Suppressor macrophage treated with lipopolysaccharide for 4 hours (primary cell): ENCODE data around the gene RMND5B.
"Not testable (repeated sequence)": the region's sequence is repeated elsewhere in the genome, so short reads cannot be mapped to it uniquely, and the experiment has no call there.

Experiments
- DNase-seq: peaks from one replicate; pipeline ENCODE4 v3.0.0-alpha.2; 2020

RMND5B gene

DNA sequence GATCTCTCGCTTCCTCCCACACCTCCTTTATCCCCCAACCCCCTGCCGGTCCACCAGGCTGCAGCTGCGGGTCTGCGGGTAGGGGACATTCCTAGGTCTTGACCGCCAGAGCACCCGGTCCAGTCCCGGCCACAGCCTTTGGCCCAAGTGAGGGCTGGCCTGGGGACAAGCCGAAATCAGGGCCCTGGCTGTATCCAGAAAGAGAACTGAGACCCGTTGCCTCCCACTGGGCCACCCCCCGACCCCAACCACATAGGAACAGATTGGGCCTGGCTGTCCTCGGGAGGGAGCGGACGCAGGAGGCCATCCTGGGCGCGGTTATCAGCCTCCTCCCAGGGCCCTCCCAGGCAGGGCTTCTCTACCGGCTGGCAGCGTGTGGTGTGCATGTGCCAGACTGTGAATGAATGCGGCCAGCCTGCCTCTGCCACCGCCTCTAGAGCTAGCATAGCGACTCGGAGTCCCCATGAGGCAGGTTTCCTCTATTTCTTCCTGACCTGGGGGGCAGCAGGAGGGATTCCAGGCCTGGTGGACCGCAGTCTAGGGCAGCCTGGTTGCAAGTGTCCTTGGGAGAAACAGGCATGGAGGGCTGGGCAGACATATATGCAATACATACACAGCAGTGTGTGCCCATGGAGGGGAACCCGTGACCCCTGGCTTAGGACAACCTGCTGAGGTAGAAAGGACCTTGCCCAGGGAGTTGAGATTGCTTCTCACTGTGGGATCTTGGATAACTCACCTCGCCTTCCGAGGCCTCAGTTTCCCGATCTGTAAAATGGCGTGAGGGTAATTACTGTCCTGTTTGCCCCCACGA lies 16.3 kb upstream of the RMND5B start:
- DNase-seq = no peak

DNA sequence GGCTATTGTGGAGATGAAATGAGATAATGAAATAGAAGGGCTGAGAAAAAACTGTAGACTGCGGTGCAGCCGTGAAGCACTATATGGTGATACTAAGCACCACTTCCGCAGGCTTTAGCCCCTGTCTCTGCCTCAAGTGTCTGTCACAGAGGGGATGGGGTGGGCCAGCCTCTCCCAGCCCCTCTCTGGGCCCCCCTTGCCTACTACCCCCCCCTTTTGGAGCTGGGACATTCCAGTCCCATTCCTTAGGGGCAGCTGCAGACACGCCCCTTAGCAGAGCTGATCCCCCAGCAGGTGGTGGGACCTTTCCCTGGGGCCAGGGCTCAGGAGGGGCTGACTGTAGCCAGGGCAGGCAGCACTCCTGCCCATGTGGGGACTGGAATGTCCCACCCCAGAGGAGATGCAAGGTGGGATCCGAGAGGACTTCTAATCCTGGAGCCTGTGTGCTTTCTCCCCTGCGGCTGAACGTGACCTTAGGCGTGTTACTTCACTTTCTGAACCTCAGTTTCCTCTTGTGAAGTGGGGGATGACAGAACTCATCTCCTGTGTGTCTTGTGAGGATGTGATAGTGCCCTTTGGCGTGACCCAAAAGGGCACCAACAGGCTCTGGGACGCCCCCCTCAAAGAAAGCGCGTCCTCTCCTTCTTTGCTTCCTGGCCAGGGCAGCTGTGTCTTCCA lies 15.5 kb upstream of the RMND5B start:
- DNase-seq = no peak

DNA sequence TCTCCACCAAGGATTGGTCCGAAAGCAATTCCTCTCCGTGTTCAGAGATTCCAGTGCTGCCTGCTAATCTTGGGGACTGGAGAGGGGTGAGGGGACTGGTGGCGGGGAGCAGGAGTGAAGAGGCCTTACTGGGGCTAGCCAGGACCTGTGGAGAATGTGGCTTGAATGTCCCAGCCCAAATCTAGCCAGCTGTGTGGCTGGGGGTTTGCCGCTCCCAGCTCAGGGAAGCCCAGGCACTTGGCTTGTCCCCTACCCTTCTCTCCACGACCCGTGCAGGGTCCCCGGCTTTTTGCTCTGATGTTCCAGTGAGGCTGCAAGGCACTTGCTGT lies 15.0 kb upstream of the RMND5B start:
- DNase-seq = no peak

DNA sequence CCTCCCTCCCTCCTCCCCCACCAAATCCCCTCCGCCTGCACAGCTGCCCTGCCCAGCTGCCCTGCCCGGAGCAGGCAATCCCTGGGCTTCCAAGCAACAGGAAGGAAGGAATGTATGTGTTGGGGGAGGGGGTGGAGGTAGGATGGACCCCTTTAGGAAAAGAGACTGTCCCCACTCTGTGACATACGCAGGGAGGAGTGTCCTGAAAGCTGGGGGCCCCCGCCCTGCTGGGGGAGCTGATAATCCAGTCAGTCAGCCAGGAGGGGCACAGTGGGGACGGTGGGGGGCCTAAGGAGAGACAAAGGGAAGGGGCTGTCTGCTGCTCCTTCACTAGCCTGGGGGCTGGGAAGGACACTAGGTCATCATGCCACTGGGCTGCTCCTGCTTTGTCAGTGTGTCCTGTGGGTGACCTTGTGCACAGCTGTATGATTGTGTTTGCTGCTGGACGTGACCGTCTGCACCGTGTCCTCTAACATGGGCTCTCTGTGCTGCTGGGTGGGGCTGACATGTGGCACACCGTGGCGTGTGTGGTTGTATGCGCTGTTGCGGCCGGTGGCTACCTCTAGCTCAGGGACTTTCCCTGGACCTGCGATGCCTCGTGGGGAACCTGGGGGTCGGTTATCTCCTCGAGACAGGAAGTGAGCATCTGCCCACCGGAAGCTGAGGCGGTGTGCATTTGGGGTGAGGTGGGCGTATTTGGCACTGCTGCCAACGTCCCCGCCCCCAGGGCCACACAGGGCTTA lies 14.5 kb upstream of the RMND5B start:
- no peak for DNase-seq

DNA sequence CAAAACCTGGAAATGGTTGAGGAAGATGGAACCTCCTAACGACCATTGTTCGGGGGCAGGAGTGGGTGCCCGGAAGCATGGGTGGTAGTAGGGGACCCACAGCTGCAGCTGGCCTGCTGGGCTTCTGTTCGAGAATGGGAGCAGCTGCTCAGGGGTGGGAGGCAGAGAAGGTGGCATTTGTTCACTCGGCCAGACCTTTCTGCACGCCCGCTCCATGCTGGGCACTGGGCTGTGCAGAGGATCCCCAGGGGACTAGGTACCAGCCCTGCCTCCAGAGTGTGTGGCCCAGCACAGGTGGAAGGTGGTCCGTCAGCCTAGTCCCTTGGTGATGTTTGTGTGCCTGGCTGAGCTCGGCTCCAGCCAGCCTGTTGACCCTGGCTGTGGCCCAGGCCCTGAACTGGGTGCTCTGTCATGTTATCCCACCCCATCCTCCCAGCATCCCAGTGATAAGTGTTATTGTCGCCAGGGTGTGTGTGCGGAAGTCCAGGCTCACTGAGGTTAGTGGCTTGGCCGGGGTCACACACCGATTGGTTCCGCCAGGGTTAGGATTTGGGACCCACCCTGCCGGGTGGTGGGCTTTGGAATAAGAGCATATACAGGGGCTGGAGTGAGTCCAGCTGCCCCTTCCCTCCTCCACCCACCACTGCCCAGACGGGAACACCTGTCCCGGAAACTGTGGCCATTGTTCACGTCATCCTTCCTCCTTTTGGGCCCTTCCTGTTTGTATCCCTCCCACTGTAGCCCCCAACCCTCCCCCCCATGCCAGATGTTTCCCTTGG lies 12.7 kb upstream of the RMND5B start:
- DNase-seq = no peak

DNA sequence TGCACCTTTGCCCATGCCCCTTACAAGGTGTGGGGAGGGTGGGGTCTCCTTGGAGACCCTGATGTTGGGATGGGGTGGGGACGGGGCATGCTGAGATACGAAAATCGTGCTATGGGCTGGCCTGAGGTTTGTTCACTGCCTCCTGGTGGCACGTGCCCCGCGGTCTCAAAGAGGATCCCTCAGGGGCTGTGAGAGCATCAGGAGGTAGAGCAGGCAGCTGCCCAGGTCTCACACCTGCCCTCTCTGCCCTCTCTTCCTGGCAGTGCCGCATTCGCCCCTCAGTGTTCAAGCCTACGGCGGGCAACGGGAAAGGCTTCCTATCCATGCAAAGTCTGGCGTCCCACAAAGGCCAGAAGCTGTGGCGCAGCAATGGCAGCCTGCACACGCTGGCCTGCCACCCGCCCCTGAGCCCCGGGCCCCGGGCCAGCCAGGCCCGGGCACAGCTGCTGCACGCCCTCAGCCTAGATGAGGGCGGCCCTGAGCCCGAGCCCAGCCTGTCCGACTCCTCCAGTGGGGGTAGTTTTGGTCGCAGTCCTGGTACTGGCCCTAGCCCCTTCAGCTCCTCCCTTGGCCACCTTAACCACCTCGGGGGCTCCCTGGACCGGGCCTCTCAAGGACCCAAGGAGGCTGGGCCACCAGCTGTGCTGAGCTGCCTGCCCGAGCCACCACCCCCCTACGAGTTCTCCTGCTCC lies 10.8 kb upstream of the RMND5B start:
- DNase-seq = no peak

DNA sequence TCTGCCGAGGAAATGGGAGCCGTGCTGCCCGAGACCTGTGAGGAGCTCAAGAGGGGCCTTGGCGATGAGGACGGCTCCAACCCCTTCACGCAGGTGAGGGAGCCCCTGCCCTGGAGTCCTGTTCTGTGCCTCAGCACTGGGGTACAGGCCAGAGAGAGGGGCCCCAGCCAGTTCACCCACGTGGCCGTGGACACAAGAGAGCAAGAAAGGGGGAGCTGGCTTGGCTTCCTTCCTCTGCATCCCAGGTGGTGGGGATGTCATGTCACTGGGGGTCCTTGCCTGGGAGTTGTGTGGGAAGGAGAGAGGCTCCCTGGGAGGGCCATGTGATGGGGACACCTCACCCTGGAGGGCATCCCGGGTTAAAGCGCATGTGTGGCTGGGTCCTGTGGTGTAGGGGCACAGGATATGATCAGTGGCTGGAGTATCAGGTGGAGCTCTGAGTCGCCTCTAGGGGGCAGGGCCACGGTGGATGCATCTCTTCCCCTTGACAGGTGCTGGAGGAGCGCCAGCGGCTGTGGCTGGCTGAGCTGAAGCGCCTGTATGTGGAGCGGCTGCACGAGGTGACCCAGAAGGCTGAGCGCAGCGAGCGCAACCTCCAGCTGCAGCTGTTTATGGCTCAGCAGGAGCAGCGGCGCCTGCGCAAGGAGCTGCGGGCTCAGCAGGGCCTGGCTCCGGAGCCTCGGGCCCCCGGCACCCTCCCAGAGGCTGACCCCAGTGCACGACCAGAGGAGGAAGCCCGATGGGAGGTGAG lies 10.0 kb upstream of the RMND5B start:
- DNase-seq = peak; percentile 32

DNA sequence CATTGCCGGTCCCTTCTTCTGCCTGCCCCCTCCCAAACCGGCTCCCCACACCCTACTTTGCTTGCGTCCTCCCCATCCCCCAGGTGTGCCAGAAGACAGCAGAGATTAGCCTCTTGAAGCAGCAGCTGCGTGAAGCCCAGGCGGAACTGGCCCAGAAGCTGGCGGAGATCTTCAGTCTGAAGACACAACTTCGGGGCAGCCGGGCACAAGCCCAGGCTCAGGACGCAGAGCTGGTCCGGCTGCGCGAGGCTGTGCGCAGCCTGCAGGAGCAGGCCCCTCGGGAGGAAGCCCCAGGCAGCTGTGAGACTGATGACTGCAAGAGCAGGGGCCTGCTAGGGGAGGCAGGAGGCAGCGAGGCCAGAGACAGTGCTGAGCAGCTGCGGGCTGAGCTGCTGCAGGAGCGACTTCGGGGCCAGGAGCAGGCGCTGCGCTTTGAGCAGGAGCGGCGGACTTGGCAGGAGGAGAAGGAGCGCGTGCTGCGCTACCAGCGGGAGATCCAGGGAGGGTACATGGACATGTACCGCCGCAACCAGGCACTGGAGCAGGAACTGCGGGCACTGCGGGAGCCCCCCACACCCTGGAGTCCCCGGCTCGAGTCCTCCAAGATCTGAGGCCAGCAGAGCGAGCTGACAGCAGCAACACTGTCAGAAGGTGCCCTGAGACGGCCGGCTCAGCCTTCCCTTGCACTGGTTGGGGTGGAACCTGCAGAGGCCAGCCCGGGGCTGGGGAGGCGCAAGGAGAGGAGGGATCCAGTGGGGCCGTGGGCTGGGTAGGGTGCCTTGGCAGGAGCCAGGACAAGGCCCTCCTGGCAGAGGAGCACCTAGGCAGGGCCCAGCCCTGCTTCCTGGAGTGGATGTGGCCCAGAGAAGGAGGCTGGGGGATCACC lies 9.2 kb upstream of the RMND5B start:
- no peak for DNase-seq

DNA sequence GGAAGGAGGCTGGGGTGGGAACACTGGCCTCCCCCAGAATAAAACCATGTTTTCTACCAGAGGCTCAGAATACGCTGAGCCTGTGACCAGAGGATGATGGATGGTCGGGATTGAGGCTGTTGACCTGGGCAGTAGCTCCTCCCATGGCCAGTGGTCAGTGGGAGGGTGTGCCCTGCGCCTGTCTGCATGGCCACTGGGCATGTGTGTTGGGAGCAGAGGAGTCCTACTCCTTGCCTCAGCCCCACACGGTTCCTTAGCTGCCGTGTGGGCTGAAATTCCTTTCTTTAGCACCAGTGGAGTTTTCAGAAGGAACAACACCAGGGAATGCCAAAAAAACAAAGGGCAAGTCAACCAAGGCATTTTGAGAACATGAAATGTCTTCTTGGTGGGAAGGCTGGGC lies 8.5 kb upstream of the RMND5B start:
- DNase-seq = no peak

DNA sequence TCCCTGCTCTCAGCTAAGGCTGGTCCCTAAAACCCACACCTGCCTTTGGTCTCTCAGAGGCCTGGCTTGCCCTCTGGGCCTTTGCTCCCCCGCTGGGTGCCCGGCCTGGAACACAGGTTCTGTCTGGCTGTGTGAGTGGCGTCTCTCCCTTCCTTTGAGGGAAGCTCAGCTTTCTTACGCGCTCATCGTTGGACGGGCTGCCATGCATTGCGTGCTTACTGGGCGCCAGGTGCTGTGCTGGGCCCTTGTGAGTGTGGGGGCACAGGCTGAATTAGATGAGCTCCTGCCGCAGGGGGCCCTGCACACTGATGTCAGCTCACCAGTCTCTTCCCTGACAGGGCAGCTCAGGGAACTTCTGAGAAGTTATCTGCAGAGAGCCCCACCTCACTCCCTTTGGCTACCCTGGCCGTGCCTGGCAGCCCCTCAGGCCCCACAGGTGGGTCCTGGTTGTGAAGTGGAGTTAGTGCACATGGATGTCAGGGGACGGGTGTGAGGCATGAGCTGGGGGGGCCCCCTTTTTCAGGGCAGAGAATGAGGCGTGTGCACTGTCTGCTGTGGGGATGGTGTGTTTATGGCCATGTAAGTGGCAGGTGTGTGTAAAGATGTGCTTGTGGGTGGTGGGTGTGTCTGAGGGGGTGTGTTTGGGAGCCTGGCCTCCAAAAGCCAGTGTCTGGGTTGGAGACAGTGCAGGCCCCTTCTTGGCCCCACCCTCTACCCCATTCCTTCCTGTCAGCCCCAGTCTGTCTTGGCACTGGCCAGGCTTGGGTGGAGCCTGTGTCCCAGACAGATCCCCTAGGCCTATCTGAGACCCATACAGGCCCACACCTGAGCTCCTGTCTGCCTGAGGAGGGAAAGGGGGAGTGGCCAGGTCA lies 7.5 kb upstream of the RMND5B start:
- DNase-seq = no peak

DNA sequence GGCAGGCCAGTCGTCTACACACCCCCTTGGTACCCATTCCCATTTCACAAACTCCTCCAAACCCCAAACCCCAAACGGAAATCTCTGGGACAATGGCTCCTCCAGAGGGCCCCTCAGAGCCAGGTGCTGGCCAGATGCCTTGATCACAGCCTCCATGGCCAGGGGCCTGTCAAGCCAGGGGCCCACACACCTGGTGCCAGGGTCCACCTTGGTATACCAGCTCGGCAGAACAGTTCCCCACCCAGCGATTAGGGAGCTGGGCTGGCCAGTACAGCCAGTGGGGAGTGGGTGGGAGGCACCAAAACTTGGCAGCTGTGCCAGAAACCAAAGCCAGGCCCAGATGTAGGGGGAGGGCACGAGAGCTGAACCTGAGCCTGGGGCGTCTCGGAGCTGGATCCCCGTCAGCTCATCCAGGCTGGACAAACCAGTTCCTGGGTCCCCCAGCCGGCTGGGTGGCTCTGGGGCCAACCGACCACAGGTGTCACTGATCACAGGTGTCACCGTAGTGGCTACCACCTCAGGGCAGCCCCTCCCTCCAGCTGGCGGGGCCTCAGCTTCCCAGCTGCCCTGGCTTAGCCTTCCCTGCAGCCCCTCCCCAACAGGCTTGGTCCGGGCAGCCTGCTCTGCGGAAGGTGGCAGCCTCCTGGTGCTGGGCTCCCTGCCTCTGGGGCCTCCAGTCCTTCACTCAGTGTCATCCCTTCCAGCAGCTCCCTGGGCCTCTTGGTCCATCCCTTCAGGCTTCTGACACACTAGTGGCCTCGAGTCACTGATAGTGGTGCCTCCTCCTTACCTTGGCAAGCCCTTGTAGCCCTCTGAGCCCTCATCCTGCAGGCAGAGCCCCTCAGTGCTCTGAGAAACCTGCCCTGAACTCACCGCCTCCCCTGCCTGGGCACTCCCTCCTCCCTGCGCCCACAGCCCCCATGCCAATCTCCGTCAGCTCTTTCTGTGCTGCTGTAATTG lies 6.6 kb upstream of the RMND5B start:
- no peak for DNase-seq

DNA sequence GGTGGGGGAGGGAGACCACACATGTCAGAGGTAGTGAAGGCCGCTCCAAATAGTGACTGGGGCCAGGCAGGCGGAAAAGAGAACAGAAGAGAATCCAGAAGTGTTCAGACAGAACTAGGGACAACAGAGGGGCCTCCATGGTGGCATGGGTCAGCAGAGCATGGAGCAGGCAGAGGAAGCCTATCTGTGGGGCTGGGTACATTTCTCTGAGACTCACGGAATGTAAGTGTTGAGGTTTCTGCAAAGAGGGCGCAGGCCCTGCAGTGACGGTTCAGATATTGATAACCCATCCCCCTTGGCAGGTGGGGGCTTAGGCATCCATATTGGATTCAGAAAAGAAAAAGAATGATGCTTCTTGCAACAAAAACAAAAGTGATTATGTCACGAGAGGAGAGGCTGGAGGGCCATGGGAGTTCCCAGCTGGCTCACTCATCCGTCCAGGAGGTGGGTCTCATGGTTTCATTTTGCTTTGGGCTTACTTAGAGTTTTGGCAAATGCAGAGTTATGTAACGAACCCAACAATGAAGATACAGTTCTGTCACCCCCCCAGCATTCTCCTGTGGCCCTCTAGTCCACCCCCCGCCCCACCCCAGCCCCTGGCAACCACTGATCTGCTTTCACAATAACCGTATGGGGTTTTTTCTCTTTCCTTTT lies 5.4 kb upstream of the RMND5B start:
- peak; percentile 44 for DNase-seq

DNA sequence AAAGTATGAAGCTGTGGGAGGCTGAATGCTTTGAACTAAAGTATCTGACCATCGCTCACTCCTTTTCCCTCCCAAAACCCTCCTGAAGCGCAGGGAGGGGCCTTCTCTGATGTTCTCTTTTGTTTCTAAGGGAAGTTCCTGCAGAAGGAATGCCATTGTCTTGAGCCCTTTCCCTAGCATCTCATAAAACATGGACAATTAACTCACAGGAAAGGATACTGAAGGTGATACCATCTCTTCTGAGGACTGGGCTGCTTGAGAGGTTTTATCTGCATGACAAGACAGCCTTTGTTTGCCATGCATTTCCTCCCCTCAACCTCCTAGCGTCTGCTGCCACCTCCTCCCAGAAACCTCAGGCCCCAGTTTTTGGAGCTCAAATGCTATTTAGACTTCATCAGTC lies 4.3 kb upstream of the RMND5B start:
- no peak for DNase-seq

DNA sequence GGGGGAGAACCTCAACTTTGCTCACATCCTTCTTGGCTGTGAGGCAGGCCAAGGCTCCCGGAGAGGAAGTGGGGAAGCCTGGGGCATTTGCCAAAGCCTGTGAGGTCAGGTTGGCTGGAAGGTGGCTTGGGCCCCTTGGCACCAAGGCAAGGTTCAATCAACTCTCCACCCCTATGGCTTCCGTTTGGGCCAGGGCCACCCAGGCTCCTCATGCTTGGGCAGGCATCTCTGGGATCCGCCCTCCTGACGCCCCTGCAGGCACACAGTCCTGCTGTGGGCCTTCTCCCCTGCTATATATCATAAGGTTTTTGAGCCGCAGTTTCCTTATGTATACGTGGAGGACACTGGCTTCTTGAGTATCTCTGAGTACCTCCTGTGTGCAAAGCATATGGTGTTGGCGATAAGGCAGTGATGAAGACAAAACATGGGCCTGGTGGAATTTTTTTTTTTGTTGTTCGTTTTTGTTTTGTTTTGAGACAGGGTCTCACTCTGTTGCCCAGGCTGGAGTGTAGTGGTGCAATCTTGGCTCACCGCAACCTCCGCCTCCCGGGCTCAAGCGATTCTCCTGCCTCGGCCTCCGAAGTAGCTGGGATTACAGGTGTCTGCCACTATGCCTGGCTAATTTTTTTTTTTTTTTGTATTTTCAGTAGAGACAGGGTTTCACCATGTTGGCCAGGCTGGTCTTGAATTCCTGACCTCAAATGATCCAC lies 3.4 kb upstream of the RMND5B start:
- DNase-seq = not testable (repeated sequence)

DNA sequence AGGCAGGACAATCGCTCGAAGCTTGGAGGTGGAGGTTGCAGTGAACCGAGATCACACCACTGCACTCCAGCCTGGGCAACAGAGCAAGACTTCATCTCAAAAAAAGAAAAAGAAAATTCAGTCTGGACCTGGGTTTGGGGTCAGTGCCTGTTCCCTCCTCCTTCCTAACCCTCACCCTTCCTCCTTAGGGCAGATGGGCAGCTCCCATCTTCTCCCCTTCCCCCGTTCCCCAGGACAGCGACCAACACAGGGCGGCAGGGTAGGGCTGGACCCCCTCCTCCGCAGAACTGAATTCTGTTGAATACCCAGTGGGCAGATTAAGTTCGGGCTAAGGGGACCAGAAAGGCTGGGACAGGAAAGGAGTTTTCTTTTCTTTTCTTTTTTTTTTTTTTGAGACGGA lies 1.5 kb upstream of the RMND5B start:
- no peak for DNase-seq

DNA sequence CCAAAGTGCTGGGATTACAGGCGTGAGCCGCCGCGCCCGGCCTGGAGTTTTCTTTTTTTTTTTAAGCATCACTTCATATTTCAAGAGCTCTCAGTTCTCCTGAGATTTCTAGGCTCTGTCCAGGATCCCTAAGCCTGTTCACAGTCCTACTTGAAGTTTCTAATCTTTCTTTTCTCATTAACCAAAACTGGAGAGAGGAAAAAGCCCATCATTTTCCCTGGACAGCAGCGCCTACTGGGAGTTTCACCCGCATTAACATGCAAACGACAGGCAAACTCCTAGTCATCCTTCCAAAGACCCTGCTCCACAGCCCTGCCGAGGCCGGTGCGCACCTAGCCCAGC lies 609 bp upstream of the RMND5B start:
- not testable (repeated sequence) for DNase-seq

DNA sequence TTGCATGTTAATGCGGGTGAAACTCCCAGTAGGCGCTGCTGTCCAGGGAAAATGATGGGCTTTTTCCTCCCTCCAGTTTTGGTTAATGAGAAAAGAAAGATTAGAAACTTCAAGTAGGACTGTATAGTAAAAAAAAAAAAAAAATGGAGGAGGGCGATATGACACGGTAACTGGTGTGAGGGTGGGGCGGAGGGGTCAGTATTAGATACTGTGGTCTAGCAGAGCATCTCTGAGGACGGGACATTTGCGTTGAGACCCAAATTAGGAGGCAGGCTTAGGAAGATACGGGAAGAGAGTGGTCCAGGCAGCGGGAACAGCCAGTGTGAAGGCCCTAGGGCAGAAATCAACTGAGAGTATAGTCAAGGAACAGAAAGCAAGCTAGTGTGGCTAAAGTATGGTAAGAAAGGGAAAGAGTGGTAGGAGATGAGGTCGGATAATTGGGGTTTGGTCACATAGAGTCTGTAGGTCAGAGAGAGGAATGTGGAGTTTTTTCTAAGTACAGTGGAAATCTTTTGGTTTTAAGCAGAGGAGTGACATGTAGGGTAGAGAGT lies 707 bp downstream of the RMND5B start:
- DNase-seq = no peak
